Body of pancreas (tissue), 4 donors: Measurements from ENCODE around the gene FOS. TPM values are rescaled to one million over a fixed set of nuclear protein-coding genes. Genes with fewer than 3 reads are reported as not detected.
"Not testable (repeated sequence)": the region's sequence is repeated elsewhere in the genome, so short reads cannot be mapped to it uniquely, and the experiment has no call there.

ENCODE experiments used
- ATAC-seq: fragments of 150-250 bp; one replicate; pipeline ENCODE4 v1.9.1; 2016
- DNase-seq, 4 donors: peaks; one replicate each; pipeline ENCODE4 v3.0.0-alpha.2; 2019
- H3K27ac ChIP-seq, 4 donors: fragments of 200-600 bp; sonication (generic); 1 replicate in 3 of 4; 2 replicates in 1 of 4; pipeline versions ENCODE4 v1.5.1 to v1.6.1; 2016 to 2019; ENCODE audit warnings: mild to moderate bottlenecking in 1 of 4, mixed read lengths in 1 of 4, moderate library complexity in 1 of 4
- H3K27me3 ChIP-seq, 2 donors: fragments of 200-600 bp; sonication (generic); one replicate each; pipeline ENCODE4 v1.6.0; 2016; ENCODE audit warnings: mild to moderate bottlenecking in 1 of 2
- H3K36me3 ChIP-seq, 2 donors: fragments of 200-600 bp; sonication (generic); replicated peaks in 1 of 2; 2 replicates each; pipeline ENCODE4 v1.5.1; 2016; ENCODE audit warnings: low read depth in 2 of 2; ENCODE audit not compliant: insufficient read depth in 1 of 2
- H3K4me1 ChIP-seq: fragments of 200-600 bp; sonication (generic); one replicate; pipeline ENCODE4 v1.6.0; 2016
- H3K4me3 ChIP-seq, 2 donors: fragments of 200-600 bp; sonication (generic); 1 replicate in 1 of 2; 2 replicates in 1 of 2; pipeline ENCODE4 v1.5.1; 2016 to 2019
- H3K9me3 ChIP-seq, 3 donors: fragments of 200-600 bp; sonication (generic); 1 replicate in 2 of 3; 2 replicates in 1 of 3; pipeline ENCODE4 v1.5.1; 2016
- CTCF ChIP-seq, 7 experiments: fragments of 450-650 bp in 4 of 7; fragments of 200-600 bp in 3 of 7; sonication (generic) in 3 of 7; IDR thresholded peaks; one replicate each; pipeline ENCODE4 v1.5.1; 2016 to 2019; ENCODE audit warnings: antibody characterized with exemption in 7 of 7
- POLR2A ChIP-seq, 3 donors: fragments of 450-650 bp; IDR thresholded peaks; one replicate each; pipeline ENCODE4 v1.6.1; 2016; ENCODE audit warnings: antibody characterized with exemption in 3 of 3, mild to moderate bottlenecking in 2 of 3
- WGBS, 2 donors: methylation state at CpG; one replicate each; pipeline ENCODE4 v1.1.5; 2017; 5-methylcytosine and 5-hydroxymethylcytosine counted together
- intact Hi-C: fragments of 100-400 bp; cut with DNase I; formaldehyde crosslinking; loops from one replicate; pipeline ENCODE4 v1.15.1; 2023
- total RNA-seq, 2 donors: library from RNA; depleted of rRNA; stranded (reverse); fragments of >200 nt; gene quantifications; one replicate each; pipeline ENCODE4 v1.1.0, GENCODE V29; 2016

Gene FOS
- total RNA-seq, 2 donors from 2014 or later = 412 to 1,093 TPM

- Histone ChIP-seq H3K4me3 (no peak overlapping the region), H3K4me1 (peaks cover 20% of the 10 kb centered on the region), H3K36me3 (no peaks in the 10 kb centered on the region), H3K27ac (no peak overlapping the region), H3K27me3 (no peaks in the 10 kb centered on the region), H3K9me3 (no peaks in the 10 kb centered on the region)
- 90 to 100% methylated on average over 1 of the region's 1 CpG for WGBS, 2 donors
- TF ChIP-seq CTCF (IDR thresholded peaks at IDR 0.05) = no peak
- no peak for TF ChIP-seq POLR2A (IDR thresholded peaks at IDR 0.05)
- intact Hi-C loops = no loop called here
- no peak for ATAC-seq
- DNase-seq = no peak
Measured at GRCh38 chr14:75232191-75232590, 46.4 kb upstream of the FOS start.

GRCh38 chr14:75232597-75232996 is 46.0 kb upstream of the FOS start:
- WGBS, 2 donors = 69 to 78% methylated on average over 2 of the region's 2 CpGs
- TF ChIP-seq CTCF (IDR thresholded peaks at IDR 0.05) = no peak
- no peak for TF ChIP-seq POLR2A (IDR thresholded peaks at IDR 0.05)
- ATAC-seq (no peak), DNase-seq (no peak)
- peaks cover 20% of the 10 kb centered on the region for H3K4me1 ChIP-seq
- intact Hi-C loops = no loop called here
- no peak overlapping the region for H3K27ac ChIP-seq
- no peaks in the 10 kb centered on the region for H3K27me3 ChIP-seq
- no peaks in the 10 kb centered on the region for H3K9me3 ChIP-seq
- H3K4me3 ChIP-seq = no peak overlapping the region
- no peaks in the 10 kb centered on the region for H3K36me3 ChIP-seq

GRCh38 chr14:75234173-75235115 is 44.2 kb upstream of the FOS start:
- no peaks in the 10 kb centered on the region for H3K9me3 ChIP-seq
- H3K36me3 ChIP-seq = no peaks in the 10 kb centered on the region
- intact Hi-C loops = no loop called here
- peak overlapping the region in 1 of 4 donors; percentile 61 for H3K27ac ChIP-seq
- no peak for ATAC-seq
- peaks cover 19% of the 10 kb centered on the region for H3K4me1 ChIP-seq
- DNase-seq = peak in 2 of 4 donors; percentile 28 to 72
- H3K4me3 ChIP-seq = no peak overlapping the region
- TF ChIP-seq CTCF (IDR thresholded peaks at IDR 0.05) (no peak), POLR2A (IDR thresholded peaks at IDR 0.05) (peak in 1 of 3 donors; percentile 19)
- H3K27me3 ChIP-seq = no peaks in the 10 kb centered on the region
- 76 to 79% methylated on average over 19 of the region's 19 CpGs for WGBS, 2 donors

- H3K4me1 ChIP-seq = peaks cover 12% of the 10 kb centered on the region
- H3K27me3 ChIP-seq, H3K36me3 ChIP-seq, intact Hi-C loops, H3K4me3 ChIP-seq, ATAC-seq, H3K9me3 ChIP-seq, DNase-seq: not testable (repeated sequence)
- H3K27ac ChIP-seq = peak overlapping the region in 1 of 4 donors; percentile 61
- 80 to 84% methylated on average over 7 of the region's 7 CpGs for WGBS, 2 donors
Measured at GRCh38 chr14:75235198-75235597, 43.4 kb upstream of the FOS start.

- ATAC-seq (no peak), DNase-seq (no peak)
- Histone ChIP-seq H3K27me3 (no peaks in the 10 kb centered on the region), H3K4me1 (peaks cover 4% of the 10 kb centered on the region), H3K9me3 (no peaks in the 10 kb centered on the region), H3K4me3 (no peak overlapping the region), H3K27ac (peak overlapping the region in 2 of 4 donors; percentile 17 to 35), H3K36me3 (no peaks in the 10 kb centered on the region)
- TF ChIP-seq POLR2A (IDR thresholded peaks at IDR 0.05) (no peak), CTCF (IDR thresholded peaks at IDR 0.05) (no peak)
- intact Hi-C loops = no loop called here
- WGBS, 2 donors = 92% methylated on average over 6 of the region's 6 CpGs
Measured at GRCh38 chr14:75236467-75236866, 42.2 kb upstream of the FOS start.
